ENCODE measurements around the gene VPS8.

Gene VPS8

GRCh38 chr3:185089751-185090150 lies 277.8 kb downstream of the VPS8 start:
- no peak for DNase-seq (ENCODE audit: low read depth, low spot score)

- no peak for DNase-seq (ENCODE audit: low read depth, low spot score)
These were observed 278.8 kb downstream of the VPS8 start for GRCh38 chr3:185090811-185091210.

GRCh38 chr3:185093116-185093515 lies 281.1 kb downstream of the VPS8 start:
- DNase-seq (ENCODE audit: low read depth, low spot score) = no peak

- no peak for DNase-seq (ENCODE audit: low read depth, low spot score)
These were observed 282.7 kb downstream of the VPS8 start for GRCh38 chr3:185094697-185095096.

All from smooth muscle cell of the brain vasculature (primary cell).